IPS-18c (cell line): ENCODE data around the gene NEDD4L.

Source experiments
- H3K4me3 ChIP-seq: 2 replicates; pipeline ENCODE4 v1.7.0; 2013; ENCODE audit warnings: low read depth, mild to moderate bottlenecking, low read length, moderate library complexity; ENCODE audit not compliant: insufficient read depth
- H3K9me3 ChIP-seq: one replicate; pipeline ENCODE4 v1.6.1; 2013; ENCODE audit warnings: mild to moderate bottlenecking, low read length, moderate library complexity; ENCODE audit not compliant: control insufficient read depth, insufficient read depth

Gene NEDD4L

GRCh38 chr18:58305792-58306191 lies 261.8 kb downstream of the NEDD4L start:
- no peak overlapping the region for H3K4me3 ChIP-seq
- H3K9me3 ChIP-seq = peaks cover 2% of the 10 kb centered on the region

GRCh38 chr18:58307441-58307840 lies 263.4 kb downstream of the NEDD4L start:
- Histone ChIP-seq H3K9me3 (peaks cover 2% of the 10 kb centered on the region), H3K4me3 (no peak overlapping the region)

GRCh38 chr18:58308463-58308862 lies 264.4 kb downstream of the NEDD4L start:
- peaks cover 2% of the 10 kb centered on the region for H3K9me3 ChIP-seq
- H3K4me3 ChIP-seq = no peak overlapping the region

GRCh38 chr18:58309099-58309498 lies 265.1 kb downstream of the NEDD4L start:
- peaks cover 2% of the 10 kb centered on the region for H3K9me3 ChIP-seq
- H3K4me3 ChIP-seq = no peak overlapping the region

GRCh38 chr18:58309610-58310239 lies 265.7 kb downstream of the NEDD4L start:
- H3K9me3 ChIP-seq = peaks cover 2% of the 10 kb centered on the region
- no peak overlapping the region for H3K4me3 ChIP-seq

GRCh38 chr18:58310517-58310916 lies 266.5 kb downstream of the NEDD4L start:
- H3K9me3 ChIP-seq = no peaks in the 10 kb centered on the region
- H3K4me3 ChIP-seq = no peak overlapping the region

- Histone ChIP-seq H3K4me3 (no peak overlapping the region), H3K9me3 (no peaks in the 10 kb centered on the region)
These were observed 267.4 kb downstream of the NEDD4L start for GRCh38 chr18:58311390-58311789.

GRCh38 chr18:58313491-58314032 lies 269.5 kb downstream of the NEDD4L start:
- Histone ChIP-seq H3K4me3 (no peak overlapping the region), H3K9me3 (no peaks in the 10 kb centered on the region)

GRCh38 chr18:58314284-58314683 lies 270.3 kb downstream of the NEDD4L start:
- no peak overlapping the region for H3K4me3 ChIP-seq
- no peaks in the 10 kb centered on the region for H3K9me3 ChIP-seq

- no peak overlapping the region for H3K4me3 ChIP-seq
- no peaks in the 10 kb centered on the region for H3K9me3 ChIP-seq
These were observed 271.0 kb downstream of the NEDD4L start for GRCh38 chr18:58315041-58315440.

GRCh38 chr18:58315739-58316215 lies 271.8 kb downstream of the NEDD4L start:
- no peak overlapping the region for H3K4me3 ChIP-seq

GRCh38 chr18:58316396-58317342 lies 272.6 kb downstream of the NEDD4L start:
- H3K9me3 ChIP-seq = no peaks in the 10 kb centered on the region

More at GRCh38 chr18:58315739-58316215, 271.8 kb downstream of the NEDD4L start:
- H3K9me3 ChIP-seq = no peaks in the 10 kb centered on the region

GRCh38 chr18:58319719-58320118 lies 275.7 kb downstream of the NEDD4L start:
- Histone ChIP-seq H3K9me3 (no peaks in the 10 kb centered on the region), H3K4me3 (no peak overlapping the region)

More at GRCh38 chr18:58316396-58317342, 272.6 kb downstream of the NEDD4L start:
- H3K4me3 ChIP-seq = no peak overlapping the region

- Histone ChIP-seq H3K9me3 (no peaks in the 10 kb centered on the region), H3K4me3 (no peak overlapping the region)
These were observed 277.0 kb downstream of the NEDD4L start for GRCh38 chr18:58320907-58321561.

GRCh38 chr18:58321986-58322385 lies 278.0 kb downstream of the NEDD4L start:
- Histone ChIP-seq H3K9me3 (no peaks in the 10 kb centered on the region), H3K4me3 (no peak overlapping the region)

GRCh38 chr18:58322464-58322863 lies 278.4 kb downstream of the NEDD4L start:
- H3K9me3 ChIP-seq = no peaks in the 10 kb centered on the region
- H3K4me3 ChIP-seq = no peak overlapping the region
